HepG2 (cell line): ENCODE measurements around the gene NT5C. TPM values are rescaled to one million over a fixed set of nuclear protein-coding genes. Genes with fewer than 3 reads are reported as not detected.

Experiments used
- CREB1 ChIP-seq, 2 experiments: fragments of 450-650 bp in 1 of 2; IDR thresholded peaks; 2 replicates each; pipeline ENCODE4 v1.6.1; 2016 to 2017; ENCODE audit warnings: control low read depth in 1 of 2, mild to moderate bottlenecking in 1 of 2, missing compliant biosample characterization in 1 of 2, missing genetic modification characterization in 1 of 2
- DR1 ChIP-seq: sonication (generic); formaldehyde crosslinking; IDR thresholded peaks from 2 replicates; pipeline ENCODE4 v1.8.0; 2021; ENCODE audit warnings: mild to moderate bottlenecking, missing genetic modification reagents, inconsistent platforms
- KLF16 ChIP-seq, 2 experiments: sonication (generic) in 1 of 2; formaldehyde crosslinking in 1 of 2; IDR thresholded peaks; 2 replicates each; pipeline versions ENCODE4 v1.6.1 to v1.8.0; 2016 to 2023; ENCODE audit warnings: missing genetic modification reagents in 2 of 2, missing compliant biosample characterization in 1 of 2
- MED13 ChIP-seq: sonication (generic); formaldehyde crosslinking; IDR thresholded peaks from 2 replicates; pipeline ENCODE4 v1.5.0; 2020; ENCODE audit warnings: missing genetic modification reagents
- MEIS2 ChIP-seq: sonication (generic); formaldehyde crosslinking; IDR thresholded peaks from 2 replicates; pipeline ENCODE4 v1.9.0; 2021; ENCODE audit warnings: mild to moderate bottlenecking, missing genetic modification reagents
- SALL2 ChIP-seq: sonication (generic); formaldehyde crosslinking; IDR thresholded peaks from 2 replicates; pipeline ENCODE4 v1.8.1; 2023; ENCODE audit warnings: mild to moderate bottlenecking, missing genetic modification reagents, inconsistent platforms
- SETDB1 ChIP-seq: sonication (generic); formaldehyde crosslinking; IDR thresholded peaks from 2 replicates; pipeline ENCODE4 v1.5.1; 2020; ENCODE audit warnings: missing genetic modification reagents, mild to moderate bottlenecking, borderline replicate concordance
- SNAPC4 ChIP-seq: sonication (generic); formaldehyde crosslinking; IDR thresholded peaks from 2 replicates; pipeline ENCODE4 v1.4.0; 2020; ENCODE audit warnings: mild to moderate bottlenecking, missing genetic modification reagents
- THAP11 ChIP-seq: IDR thresholded peaks from 2 replicates; pipeline ENCODE4 v1.6.1; 2016; ENCODE audit warnings: missing biosample characterization, missing genetic modification reagents
- TRIM24 ChIP-seq: sonication (generic); formaldehyde crosslinking; IDR thresholded peaks from 2 replicates; pipeline ENCODE4 v1.8.0; 2022; ENCODE audit warnings: mild to moderate bottlenecking, missing genetic modification reagents
- USF2 ChIP-seq, 2 experiments: sonication (generic) in 1 of 2; formaldehyde crosslinking in 1 of 2; IDR thresholded peaks; 2 replicates each; pipeline versions ENCODE4 v1.5.1 to v1.6.1; 2011 to 2020; ENCODE audit warnings: borderline replicate concordance in 1 of 2, low read depth in 1 of 2, low read length in 1 of 2, mild to moderate bottlenecking in 1 of 2, missing genetic modification reagents in 1 of 2, moderate library complexity in 1 of 2
- ZBTB7B ChIP-seq: sonication (generic); formaldehyde crosslinking; IDR thresholded peaks from 2 replicates; pipeline ENCODE4 v1.4.0; 2020; ENCODE audit warnings: missing genetic modification reagents
- ZGPAT ChIP-seq: IDR thresholded peaks from 2 replicates; pipeline ENCODE4 v1.6.1; 2016; ENCODE audit warnings: mild to moderate bottlenecking
- ZMYM4 ChIP-seq: sonication (generic); formaldehyde crosslinking; IDR thresholded peaks from 2 replicates; pipeline ENCODE4 v1.8.1; 2023; ENCODE audit warnings: mild to moderate bottlenecking, missing genetic modification reagents
- ZNF335 ChIP-seq: sonication (generic); formaldehyde crosslinking; IDR thresholded peaks from 2 replicates; pipeline ENCODE4 v1.4.0; 2020; ENCODE audit warnings: missing genetic modification reagents
- ZNF567 ChIP-seq: sonication (generic); formaldehyde crosslinking; IDR thresholded peaks from 2 replicates; pipeline ENCODE4 v1.8.1; 2023; ENCODE audit warnings: mild to moderate bottlenecking, missing genetic modification reagents, borderline replicate concordance
- polyA plus RNA-seq, 8 experiments: library from polyadenylated mRNA; depleted of rRNA in 3 of 8; stranded (reverse) in 7 of 8; unstranded in 1 of 8; fragments of >200 nt; fragmentation: Illumina TruSeq in 4 of 8; extraction: Trizol in 4 of 8; gene quantifications; 2 replicates each; pipeline versions ENCODE4 v1.2.1 to v1.2.3, GENCODE V29; 2011 to 2016; ENCODE audit warnings: low read depth in 4 of 8, missing spikeins in 1 of 8, mixed read lengths in 1 of 8; ENCODE audit not compliant: insufficient read depth in 1 of 8
- total RNA-seq, 5 experiments: library from RNA; depleted of rRNA; stranded (reverse); fragments of >200 nt; fragmentation: Illumina TruSeq; extraction: Trizol; gene quantifications; 2 replicates each; pipeline ENCODE4 v1.2.3, GENCODE V29; 2016; ENCODE audit warnings: low read depth in 1 of 5
- TF ChIP-seq, protein P1 (sequence below): sonication (generic); formaldehyde crosslinking; IDR thresholded peaks from 2 replicates; pipeline ENCODE4 v1.4.0; 2020; ENCODE audit warnings: missing genetic modification reagents

Gene NT5C
- total and polyA plus RNA-seq, 2 of the 13 experiments (the other 11 are each of a cell fraction or from before 2014, with no cell fraction given), result 42.8 to 48.6 TPM

DNA sequence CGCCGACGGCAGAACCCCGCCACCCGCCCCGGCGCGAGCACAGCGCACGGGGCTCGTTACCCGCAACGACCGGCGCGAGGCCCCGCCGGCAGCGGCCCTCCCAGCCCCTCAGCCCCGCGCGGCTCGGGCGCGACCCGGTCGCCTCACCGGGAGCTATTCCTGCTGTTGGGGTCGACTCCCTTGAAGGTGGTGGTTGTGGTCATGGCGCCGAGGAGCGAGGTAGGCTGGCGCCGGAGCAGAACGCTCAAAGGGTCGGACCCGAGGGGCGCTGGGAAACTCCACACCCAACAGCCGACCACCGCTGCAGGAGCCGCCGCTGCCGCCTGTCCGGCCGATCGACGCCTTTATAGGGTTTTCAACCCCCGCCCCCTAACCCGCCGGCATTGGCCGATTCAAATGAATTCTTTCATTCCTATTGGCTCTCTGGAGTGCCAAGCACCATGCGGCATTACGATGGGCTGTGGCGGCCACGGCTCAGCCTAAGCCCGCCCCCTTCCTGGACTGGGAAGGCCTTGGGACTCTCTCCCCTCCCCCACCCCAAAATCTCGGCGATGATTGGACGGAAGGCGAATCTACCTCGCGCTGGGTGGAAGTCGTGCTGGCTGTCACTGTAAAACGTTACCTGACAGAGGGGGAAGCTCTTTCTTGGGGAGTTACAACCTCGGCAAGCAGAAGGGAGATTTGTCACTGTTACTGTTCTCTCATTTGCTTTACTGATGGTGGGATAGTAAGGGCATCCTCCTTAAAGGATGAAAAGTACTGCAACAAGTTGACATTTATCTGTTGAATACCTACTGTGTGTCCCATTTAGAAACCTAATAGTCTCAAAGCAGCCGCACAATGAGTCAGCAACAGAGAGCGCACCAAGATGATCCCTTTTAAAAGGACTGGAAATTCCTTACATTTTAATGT lies 22.9 kb upstream of the NT5C start, which contains the start of gene JPT1 (continued):
- TF ChIP-seq SNAPC4 (CRISPR knock-in tag) (peak; percentile 75; the same call in 1 of the 2 replicates), DR1 (CRISPR knock-in tag) (peak; percentile 98), TRIM24 (CRISPR knock-in tag) (no peak), SALL2 (peak; percentile 80; the same call in 1 of the 2 replicates), SETDB1 (CRISPR knock-in tag) (no peak), CREB1 (IDR thresholded peaks at IDR 0.05) (peak; percentile 81), CREB1 (CRISPR knock-in tag; IDR thresholded peaks at IDR 0.05) (no peak; the same call in 1 of the 2 replicates), THAP11 (peak; percentile 81), MED13 (CRISPR knock-in tag) (peak; percentile 46; the same call in 1 of the 2 replicates), ZGPAT (CRISPR knock-in tag) (peak; percentile 85), USF2 (IDR thresholded peaks at IDR 0.05; ENCODE audit: low read depth, low read length) (no peak), USF2 (CRISPR knock-in tag; IDR thresholded peaks at IDR 0.05; ENCODE audit: borderline replicate concordance) (no peak), KLF16 (CRISPR knock-in tag; IDR thresholded peaks at IDR 0.05) (peak in 1 of 2 experiments; percentile 99; a peak in 2 of 4 replicates), ZBTB7B (CRISPR knock-in tag) (peak; percentile 90), ZMYM4 (CRISPR knock-in tag) (peak; percentile 99), ZNF335 (CRISPR knock-in tag) (peak; percentile 85), MEIS2 (CRISPR knock-in tag) (peak; percentile 59; the same call in 1 of the 2 replicates), ZNF567 (CRISPR knock-in tag) (0 out of 2 replicates have a peak, but pooled peaks have one; percentile 44)
- TF ChIP-seq, protein P1, sequence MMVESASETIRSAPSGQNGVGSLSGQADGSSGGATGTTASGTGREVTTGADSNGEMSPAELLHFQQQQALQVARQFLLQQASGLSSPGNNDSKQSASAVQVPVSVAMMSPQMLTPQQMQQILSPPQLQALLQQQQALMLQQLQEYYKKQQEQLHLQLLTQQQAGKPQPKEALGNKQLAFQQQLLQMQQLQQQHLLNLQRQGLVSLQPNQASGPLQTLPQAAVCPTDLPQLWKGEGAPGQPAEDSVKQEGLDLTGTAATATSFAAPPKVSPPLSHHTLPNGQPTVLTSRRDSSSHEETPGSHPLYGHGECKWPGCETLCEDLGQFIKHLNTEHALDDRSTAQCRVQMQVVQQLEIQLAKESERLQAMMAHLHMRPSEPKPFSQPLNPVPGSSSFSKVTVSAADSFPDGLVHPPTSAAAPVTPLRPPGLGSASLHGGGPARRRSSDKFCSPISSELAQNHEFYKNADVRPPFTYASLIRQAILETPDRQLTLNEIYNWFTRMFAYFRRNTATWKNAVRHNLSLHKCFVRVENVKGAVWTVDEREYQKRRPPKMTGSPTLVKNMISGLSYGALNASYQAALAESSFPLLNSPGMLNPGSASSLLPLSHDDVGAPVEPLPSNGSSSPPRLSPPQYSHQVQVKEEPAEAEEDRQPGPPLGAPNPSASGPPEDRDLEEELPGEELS (CRISPR knock-in tag), result peak; percentile 42; the same call in 1 of the 2 replicates
